ENCODE data around the gene THNSL1.

The THNSL1 gene

GRCh38 chr10:25049966-25050365 lies 33.6 kb downstream of the THNSL1 start:
- no peak for DNase-seq
- intact Hi-C loops (cut with DNase I), result no loop called here

- no peak for DNase-seq
- intact Hi-C loops (cut with DNase I), result no loop called here
These were observed 34.0 kb downstream of the THNSL1 start for GRCh38 chr10:25050402-25050801.

GRCh38 chr10:25052012-25052411 lies 35.6 kb downstream of the THNSL1 start:
- no peak for DNase-seq
- intact Hi-C loops (cut with DNase I), result no loop called here

- no peak for DNase-seq
- intact Hi-C loops (cut with DNase I), result no loop called here
These were observed 40.3 kb downstream of the THNSL1 start for GRCh38 chr10:25056726-25057125.

- intact Hi-C loops (cut with DNase I), result no loop called here
- no peak for DNase-seq
These were observed 41.5 kb downstream of the THNSL1 start for GRCh38 chr10:25057886-25058285.

GRCh38 chr10:25059990-25060389 lies 43.6 kb downstream of the THNSL1 start:
- DNase-seq, result peak in 8 of 10 donors; percentile 23 to 93 (median 39)
- intact Hi-C loops (cut with DNase I), result no loop called here

- intact Hi-C loops (cut with DNase I), result no loop called here
- DNase-seq, result peak in 5 of 10 donors; percentile 10 to 90 (median 23)
These were observed 44.7 kb downstream of the THNSL1 start for GRCh38 chr10:25061125-25061524.

- DNase-seq, result no peak
- intact Hi-C loops (cut with DNase I), result no loop called here
These were observed 45.5 kb downstream of the THNSL1 start for GRCh38 chr10:25061711-25062449.

GRCh38 chr10:25063157-25063556 lies 46.7 kb downstream of the THNSL1 start:
- no peak for DNase-seq
- intact Hi-C loops (cut with DNase I), result no loop called here

- intact Hi-C loops (cut with DNase I), result no loop called here
- no peak for DNase-seq
These were observed 47.2 kb downstream of the THNSL1 start for GRCh38 chr10:25063644-25064043.

- no peak for DNase-seq
- intact Hi-C loops (cut with DNase I), result no loop called here
These were observed 48.0 kb downstream of the THNSL1 start for GRCh38 chr10:25064401-25064800.

- intact Hi-C loops (cut with DNase I), result no loop called here
- no peak for DNase-seq
These were observed 49.5 kb downstream of the THNSL1 start for GRCh38 chr10:25065761-25066476.

- intact Hi-C loops (cut with DNase I), result no loop called here
- DNase-seq, result peak in 1 of 10 donors; percentile 9
These were observed 52.0 kb downstream of the THNSL1 start for GRCh38 chr10:25068152-25069058.

GRCh38 chr10:25071227-25071626 lies 54.8 kb downstream of the THNSL1 start:
- intact Hi-C loops (cut with DNase I), result no loop called here
- no peak for DNase-seq

GRCh38 chr10:25072786-25073185 lies 56.4 kb downstream of the THNSL1 start:
- intact Hi-C loops (cut with DNase I), result no loop called here
- DNase-seq, result no peak

GRCh38 chr10:25075825-25076224 lies 59.4 kb downstream of the THNSL1 start:
- intact Hi-C loops (cut with DNase I), result no loop called here
- no peak for DNase-seq

Data from posterior cingulate gyrus (tissue), 11 donors.